Kidney epithelial cell (primary cell): ENCODE results near the gene RBMS1. TPM values are rescaled to one million over a fixed set of nuclear protein-coding genes. Genes with fewer than 3 reads are reported as not detected.

Experiments used
- DNase-seq: peaks from one replicate; pipeline ENCODE4 v3.0.0-alpha.2; 2010; ENCODE audit warnings: low read depth
- H3K27me3 ChIP-seq: 2 replicates; pipeline ENCODE4 v1.6.0; 2011; ENCODE audit warnings: low read length; ENCODE audit not compliant: control insufficient read depth, insufficient read depth
- H3K36me3 ChIP-seq: 2 replicates; pipeline ENCODE4 v1.5.1; 2011; ENCODE audit warnings: low read length; ENCODE audit not compliant: control insufficient read depth, insufficient read depth
- H3K4me3 ChIP-seq: 2 replicates; pipeline ENCODE4 v1.5.1; 2011; ENCODE audit warnings: low read depth, mild to moderate bottlenecking, control low read depth, low read length
- CTCF ChIP-seq: IDR thresholded peaks from 2 replicates; pipeline ENCODE4 v1.5.1; 2011; ENCODE audit warnings: mild to moderate bottlenecking, moderate library complexity, low read length, control low read depth, inconsistent platforms; ENCODE audit not compliant: insufficient read depth, poor library complexity, severe bottlenecking
- total RNA-seq: library from RNA; depleted of rRNA; stranded (reverse); fragments of >200 nt; gene quantifications from 2 replicates; pipeline ENCODE4 v1.2.3, GENCODE V29; 2015

RBMS1 gene
- total RNA-seq, 1 donor from 2014 or later, result 52.5 TPM

DNA sequence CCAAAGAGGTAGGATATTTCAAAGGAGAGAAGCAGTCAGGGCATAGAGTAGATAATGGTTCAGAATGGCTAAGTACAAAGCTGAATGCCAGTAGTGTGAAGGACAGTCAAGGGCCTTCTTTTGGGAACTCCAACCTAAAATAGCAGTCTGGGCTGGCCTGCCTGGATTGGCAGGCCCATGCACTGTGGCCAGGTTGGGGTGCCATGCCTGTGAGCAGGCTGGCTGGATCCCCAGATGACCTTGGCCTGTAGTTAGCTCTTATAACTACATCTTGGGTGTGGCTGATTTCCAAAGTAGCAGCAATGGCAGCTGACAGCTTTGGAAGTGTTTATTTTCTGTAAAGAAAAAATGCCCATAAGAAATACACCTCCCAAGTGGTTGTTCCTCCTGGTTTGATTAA lies 242.0 kb downstream of the RBMS1 start:
- DNase-seq, result no peak
- no peaks in the 10 kb centered on the region for H3K36me3 ChIP-seq
- no peak for TF ChIP-seq CTCF

GRCh38 chr2:160249876-160250275 lies 243.7 kb downstream of the RBMS1 start:
- no peaks in the 10 kb centered on the region for H3K27me3 ChIP-seq
- DNase-seq, result no peak
- TF ChIP-seq CTCF, result no peak
- no peaks in the 10 kb centered on the region for H3K36me3 ChIP-seq
- no peak overlapping the region for H3K4me3 ChIP-seq

More for the DNA sequence above, 242.0 kb downstream of the RBMS1 start:
- no peak overlapping the region for H3K4me3 ChIP-seq
- H3K27me3 ChIP-seq, result no peaks in the 10 kb centered on the region

GRCh38 chr2:160247296-160248035 lies 246.1 kb downstream of the RBMS1 start:
- TF ChIP-seq CTCF, result no peak
- H3K27me3 ChIP-seq, result no peaks in the 10 kb centered on the region
- no peaks in the 10 kb centered on the region for H3K36me3 ChIP-seq
- no peak overlapping the region for H3K4me3 ChIP-seq
- no peak for DNase-seq

DNA sequence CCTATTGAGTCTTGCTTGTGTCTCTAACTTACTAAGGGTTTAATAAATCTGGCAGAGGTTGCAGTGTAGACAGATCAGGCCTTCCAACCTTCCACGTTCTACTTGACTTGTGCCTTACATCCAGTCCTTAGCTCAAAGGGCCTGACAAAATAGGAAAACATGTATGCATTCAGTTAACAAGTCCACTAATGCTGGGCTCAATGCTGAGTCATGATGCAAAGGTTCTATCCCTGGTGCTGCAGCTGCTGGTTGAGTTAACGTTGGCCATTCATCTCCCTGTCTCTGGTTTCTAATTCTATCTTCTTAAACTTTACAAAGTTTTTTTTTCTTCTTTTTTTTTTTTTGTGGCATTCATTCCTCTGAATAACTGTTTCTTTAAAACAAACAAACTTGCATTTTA lies 247.3 kb downstream of the RBMS1 start:
- no peaks in the 10 kb centered on the region for H3K36me3 ChIP-seq
- H3K27me3 ChIP-seq, result no peaks in the 10 kb centered on the region
- H3K4me3 ChIP-seq, result no peak overlapping the region
- DNase-seq, result no peak
- TF ChIP-seq CTCF, result no peak

DNA sequence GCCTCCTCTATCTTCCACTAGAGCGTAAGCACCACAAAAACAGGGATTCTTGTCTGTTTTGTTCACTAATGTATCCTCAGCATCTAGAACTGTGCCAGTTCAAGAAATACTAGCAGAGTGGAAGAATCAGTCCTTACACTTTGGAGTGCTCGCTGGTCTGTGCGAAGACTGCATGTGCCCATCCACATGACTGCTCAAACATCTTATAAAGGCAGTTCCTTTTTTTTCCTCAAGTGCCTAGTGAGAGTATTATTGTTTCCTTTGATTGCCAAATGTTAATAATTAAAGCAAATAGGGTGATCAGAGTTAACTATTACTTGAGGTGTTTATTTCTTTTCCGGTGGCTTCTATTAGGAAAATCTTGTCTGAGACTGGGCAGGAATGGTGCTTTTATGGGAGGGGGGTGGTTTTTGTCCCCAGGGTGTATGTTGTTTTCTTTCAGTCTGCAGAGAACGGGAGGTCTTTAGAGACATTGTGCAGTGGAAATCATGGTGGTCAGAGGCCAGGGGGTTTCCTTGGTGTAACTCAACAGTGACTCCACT lies 247.9 kb downstream of the RBMS1 start:
- no peak for TF ChIP-seq CTCF
- no peaks in the 10 kb centered on the region for H3K27me3 ChIP-seq
- DNase-seq, result no peak
- no peak overlapping the region for H3K4me3 ChIP-seq
- H3K36me3 ChIP-seq, result no peaks in the 10 kb centered on the region
